K562 (cell line): ENCODE results near the gene RNF150. TPM values are rescaled to one million over a fixed set of nuclear protein-coding genes. Genes with fewer than 3 reads are reported as not detected.

ENCODE experiments used
- ATAC-seq: fragments of 200-7000 bp; cut with Tn5 transposase; 3 replicates; pipeline ENCODE4 v1.9.1; 2020; ENCODE audit warnings: moderate library complexity
- BruUV-seq: library from RNA; stranded (reverse); fragments of 400-500 nt; replicated peaks from 2 replicates; lab custom pipeline; 2021; lab: Mats Ljungman, UMichigan
- CTCF ChIA-PET: fragments of 300-600 bp; formaldehyde crosslinking; extraction: SDS; loops from one replicate; lab custom pipeline; 2021; ENCODE audit warnings: low intra/inter-chr PET ratio; lab: Yijun Ruan, JAX
- POLR2A ChIA-PET: fragments of 300-600, 350-650 bp; sonication (Branson Sonifier 250); formaldehyde crosslinking; extraction: SDS; loops from one replicate; lab custom pipeline; 2021; ENCODE audit warnings: antibody characterized with exemption, inconsistent platforms; lab: Yijun Ruan, JAX
- DNase-seq, 4 experiments: peaks; one replicate each; pipeline versions ENCODE4 v3.0.0 to v3.0.0-alpha.2; 2011 to 2018; ENCODE audit warnings: low spot score in 3 of 4, mixed read lengths in 3 of 4; ENCODE audit errors: extremely low read depth in 1 of 4
- FAIRE-seq: peaks from 2 replicates; lab custom pipeline; 2011; peaks lifted over from hg19 to GRCh38; lab: Jason Lieb, UNC
- H2AFZ ChIP-seq: 2 replicates; pipeline ENCODE4 v1.6.0; 2011; ENCODE audit warnings: low read depth, low read length, control low read depth, inconsistent platforms
- H3K27ac ChIP-seq: fragments of 200-600 bp; 3 replicates; pipeline ENCODE4 v1.8.0; 2011; ENCODE audit warnings: low read depth, mild to moderate bottlenecking, control low read depth, inconsistent platforms, low read length, moderate library complexity, mixed read lengths; ENCODE audit errors: extremely low read depth
- H3K27me3 ChIP-seq, 2 experiments: fragments of 300-600 bp in 1 of 2; 2 replicates in 1 of 2; 3 replicates in 1 of 2; pipeline versions ENCODE4 v1.6.0 to v1.8.0; 2011; ENCODE audit warnings: inconsistent platforms in 2 of 2, low read length in 2 of 2, mild to moderate bottlenecking in 1 of 2, mixed read lengths in 1 of 2, moderate library complexity in 1 of 2; ENCODE audit not compliant: control insufficient read depth in 2 of 2, insufficient read depth in 2 of 2
- H3K36me3 ChIP-seq: fragments of 300-600 bp; 3 replicates; pipeline ENCODE4 v1.8.0; 2011; ENCODE audit warnings: mild to moderate bottlenecking, low read length, inconsistent platforms; ENCODE audit not compliant: control insufficient read depth, insufficient read depth
- H3K4me1 ChIP-seq, 2 experiments: fragments of 200-600 bp in 1 of 2; replicated peaks in 1 of 2; 2 replicates in 1 of 2; 3 replicates in 1 of 2; pipeline versions ENCODE4 v1.5.1 to v1.8.0; 2011; ENCODE audit warnings: inconsistent platforms in 2 of 2, low read length in 2 of 2, mild to moderate bottlenecking in 1 of 2, mixed read lengths in 1 of 2, moderate library complexity in 1 of 2; ENCODE audit not compliant: control insufficient read depth in 2 of 2, insufficient read depth in 2 of 2
- H3K4me2 ChIP-seq: 2 replicates; pipeline ENCODE4 v1.6.1; 2011; ENCODE audit warnings: low read length, control low read depth, inconsistent platforms, mixed read lengths; ENCODE audit not compliant: insufficient read depth
- H3K4me3 ChIP-seq: fragments of 200-600 bp; sonication (generic), shearing (Covaris generic); 2 replicates; pipeline ENCODE4 v1.5.1; 2016; ENCODE audit warnings: control low read depth, inconsistent platforms
- H3K79me2 ChIP-seq: fragments of 200-600 bp; 3 replicates; pipeline ENCODE4 v1.8.0; 2011; ENCODE audit warnings: low read length, inconsistent platforms; ENCODE audit not compliant: control insufficient read depth, insufficient read depth
- H3K9ac ChIP-seq, 2 experiments: 2 replicates each; pipeline versions ENCODE4 v1.6.0 to v1.6.1; 2011; ENCODE audit warnings: low read depth in 2 of 2, low read length in 2 of 2, control low read depth in 1 of 2, inconsistent platforms in 1 of 2, mild to moderate bottlenecking in 1 of 2, mixed read lengths in 1 of 2; ENCODE audit not compliant: insufficient read depth in 1 of 2
- H3K9me1 ChIP-seq: one replicate; pipeline ENCODE4 v1.6.0; 2011; ENCODE audit warnings: inconsistent platforms, mild to moderate bottlenecking, low read length, moderate library complexity; ENCODE audit not compliant: control insufficient read depth, insufficient read depth
- H3K9me3 ChIP-seq: replicated peaks from 2 replicates; pipeline ENCODE4 v1.5.1; 2011; ENCODE audit warnings: low read depth, low read length, inconsistent platforms; ENCODE audit not compliant: control insufficient read depth, insufficient read depth
- H4K20me1 ChIP-seq: replicated peaks from 2 replicates; pipeline ENCODE4 v1.6.1; 2011; ENCODE audit warnings: low read length, inconsistent platforms, mixed read lengths; ENCODE audit not compliant: control insufficient read depth, insufficient read depth
- CHCHD3 ChIP-seq: fragments of 250-450 bp; sonication (Bioruptor Pico); IDR thresholded peaks from 2 replicates; pipeline ENCODE4 v2.1.2; 2022; ENCODE audit warnings: mild to moderate bottlenecking
- FIP1L1 ChIP-seq: fragments of 200-400 bp; formaldehyde crosslinking; IDR thresholded peaks from 2 replicates; pipeline ENCODE4 v1.6.1; 2018; ENCODE audit warnings: mild to moderate bottlenecking, low read depth, low read length; ENCODE audit not compliant: poor library complexity, severe bottlenecking
- HMG20A ChIP-seq: fragments of 450-650 bp; formaldehyde crosslinking; conservative IDR thresholded peaks from 2 replicates; pipeline ENCODE4 v1.4.0; 2020; ENCODE audit warnings: mild to moderate bottlenecking, mixed read lengths
- PRMT5 ChIP-seq: sonication (generic); formaldehyde crosslinking; IDR thresholded peaks from 2 replicates; pipeline ENCODE4 v1.5.0; 2020; ENCODE audit warnings: missing genetic modification reagents
- RBFOX2 ChIP-seq: fragments of 200-400 bp; formaldehyde crosslinking; IDR thresholded peaks from 2 replicates; pipeline ENCODE4 v1.6.1; 2017; ENCODE audit warnings: low read depth, mild to moderate bottlenecking, low read length, moderate library complexity
- RCOR1 ChIP-seq, 2 experiments: IDR thresholded peaks; 2 replicates each; pipeline ENCODE4 v1.6.1; 2012; ENCODE audit warnings: low read depth in 2 of 2, low read length in 2 of 2, borderline replicate concordance in 1 of 2, improper control_type of control experiment in 1 of 2
- SIN3A ChIP-seq, 2 experiments: fragments of 150-350 bp in 1 of 2; IDR thresholded peaks; 2 replicates each; pipeline ENCODE4 v1.6.1; 2011 to 2016; ENCODE audit warnings: borderline replicate concordance in 2 of 2, low read depth in 2 of 2, low read length in 2 of 2, mild to moderate bottlenecking in 2 of 2, moderate library complexity in 2 of 2; ENCODE audit not compliant: control insufficient read depth in 1 of 2
- SOX6 ChIP-seq: fragments of 450-650 bp; IDR thresholded peaks from 2 replicates; pipeline ENCODE4 v1.6.1; 2014; ENCODE audit warnings: mild to moderate bottlenecking
- XRCC3 ChIP-seq: fragments of 450-650 bp; IDR thresholded peaks from 2 replicates; pipeline ENCODE4 v1.6.1; 2017; ENCODE audit warnings: mild to moderate bottlenecking, moderate library complexity
- ZNF134 ChIP-seq: fragments of 250-450 bp; sonication (Bioruptor Pico); conservative IDR thresholded peaks from 2 replicates; pipeline ENCODE4 v1.4.0; 2020
- ZNF316 ChIP-seq: fragments of 450-650 bp; IDR thresholded peaks from 2 replicates; pipeline ENCODE4 v1.6.1; 2016
- ZNF436 ChIP-seq: fragments of 250-450, 450-650 bp; sonication (Bioruptor Pico); formaldehyde crosslinking; IDR thresholded peaks from 2 replicates; pipeline ENCODE4 v1.7.0; 2020; ENCODE audit warnings: mild to moderate bottlenecking
- ZNF507 ChIP-seq: conservative IDR thresholded peaks from 2 replicates; pipeline ENCODE4 v1.6.1; 2017; ENCODE audit warnings: missing genetic modification characterization, missing compliant biosample characterization
- WGBS: fragments of 100-300 bp; shearing (Covaris generic); methylation state at CpG from one replicate; pipeline ENCODE4 v1.1.6; 2016; ENCODE audit warnings: low coverage, mixed read lengths; ENCODE audit not compliant: insufficient coverage; ENCODE audit errors: missing lambda C conversion rate; 5-methylcytosine and 5-hydroxymethylcytosine counted together
- in situ Hi-C: fragments of 300-500 bp; cut with MboI; formaldehyde crosslinking; loops from 4 replicates; pipeline ENCODE4 v1.15.0; 2018; ENCODE audit warnings: inconsistent platforms, mixed read lengths
- intact Hi-C: fragments of 100-400 bp; cut with micrococcal nuclease; formaldehyde crosslinking; loops from 2 replicates; pipeline ENCODE4 v1.14.2; 2022
- polyA plus RNA-seq, 8 experiments: library from polyadenylated mRNA; depleted of rRNA in 4 of 8; stranded (reverse) in 5 of 8; unstranded in 3 of 8; fragments of >200 nt; fragmentation: Nextera tagmentation in 2 of 8; fragmentation: Illumina TruSeq in 1 of 8; extraction: Ambion mirVana in 2 of 8; extraction: Trizol in 1 of 8; gene quantifications; 2 replicates each; pipeline versions ENCODE4 v1.2.1 to v1.2.3, GENCODE V29; 2011 to 2014; ENCODE audit warnings: inconsistent platforms in 1 of 8, missing spikeins in 1 of 8
- total RNA-seq, 7 experiments: library from RNA; depleted of rRNA in 6 of 7; stranded (reverse); fragments of >200 nt in 6 of 7; fragmentation: Illumina TruSeq in 2 of 7; extraction: Trizol in 2 of 7; gene quantifications; 2 replicates each; pipeline versions ENCODE4 v1.2.1 to v1.2.3, GENCODE V29; 2011 to 2021; ENCODE audit warnings: low replicate concordance in 1 of 7
- TF ChIP-seq, protein P1 (sequence below): fragments of 450-650 bp; IDR thresholded peaks from 2 replicates; pipeline ENCODE4 v1.6.1; 2017; ENCODE audit warnings: antibody characterized with exemption

Gene RNF150
- total and polyA plus RNA-seq, 9 of the 15 experiments (the other 6 are each of a cell fraction or from before 2014, with no cell fraction given) = 0.09 TPM; not detected in 8

- ChIA-PET POLR2A (no interaction called here), CTCF (no interaction called here)
- Histone ChIP-seq H3K4me3 (no peak overlapping the region), H3K9ac (no peak overlapping the region), H3K79me2 (no peaks in the 10 kb centered on the region), H4K20me1 (no peaks in the 10 kb centered on the region), H3K27me3 (no peaks in the 10 kb centered on the region), H3K36me3 (no peaks in the 10 kb centered on the region), H3K4me2 (no peak overlapping the region), H3K4me1 (no peaks in the 10 kb centered on the region), H3K27ac (no peak overlapping the region), H3K9me1 (no peaks in the 10 kb centered on the region), H3K9me3 (no peaks in the 10 kb centered on the region), H2AFZ (no peak overlapping the region)
- TF ChIP-seq SOX6 = no peak
- TF ChIP-seq ZNF436 (CRISPR knock-in tag) = no peak
- no peak for TF ChIP-seq SIN3A (IDR thresholded peaks at IDR 0.05; ENCODE audit: borderline replicate concordance in 2 of 2, control insufficient read depth in 1 of 2, low read depth in 2 of 2, low read length in 2 of 2)
- TF ChIP-seq ZNF316 = no peak
- TF ChIP-seq HMG20A (CRISPR knock-in tag) = no peak
- TF ChIP-seq, protein P1, sequence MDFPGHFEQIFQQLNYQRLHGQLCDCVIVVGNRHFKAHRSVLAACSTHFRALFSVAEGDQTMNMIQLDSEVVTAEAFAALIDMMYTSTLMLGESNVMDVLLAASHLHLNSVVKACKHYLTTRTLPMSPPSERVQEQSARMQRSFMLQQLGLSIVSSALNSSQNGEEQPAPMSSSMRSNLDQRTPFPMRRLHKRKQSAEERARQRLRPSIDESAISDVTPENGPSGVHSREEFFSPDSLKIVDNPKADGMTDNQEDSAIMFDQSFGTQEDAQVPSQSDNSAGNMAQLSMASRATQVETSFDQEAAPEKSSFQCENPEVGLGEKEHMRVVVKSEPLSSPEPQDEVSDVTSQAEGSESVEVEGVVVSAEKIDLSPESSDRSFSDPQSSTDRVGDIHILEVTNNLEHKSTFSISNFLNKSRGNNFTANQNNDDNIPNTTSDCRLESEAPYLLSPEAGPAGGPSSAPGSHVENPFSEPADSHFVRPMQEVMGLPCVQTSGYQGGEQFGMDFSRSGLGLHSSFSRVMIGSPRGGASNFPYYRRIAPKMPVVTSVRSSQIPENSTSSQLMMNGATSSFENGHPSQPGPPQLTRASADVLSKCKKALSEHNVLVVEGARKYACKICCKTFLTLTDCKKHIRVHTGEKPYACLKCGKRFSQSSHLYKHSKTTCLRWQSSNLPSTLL = no peak
- no peak for TF ChIP-seq RCOR1 (IDR thresholded peaks at IDR 0.05; ENCODE audit: borderline replicate concordance in 1 of 2, low read depth in 2 of 2, low read length in 2 of 2)
- no peak for TF ChIP-seq XRCC3
- no peak for TF ChIP-seq CHCHD3 (CRISPR knock-in tag)
- no peak for TF ChIP-seq PRMT5 (CRISPR knock-in tag)
- no peak for TF ChIP-seq ZNF134 (CRISPR knock-in tag)
- TF ChIP-seq RBFOX2 = no peak
- no peak for TF ChIP-seq FIP1L1
- TF ChIP-seq ZNF507 (tag) = no peak
- FAIRE-seq (no peak), ATAC-seq (no peak), DNase-seq (no peak)
- WGBS = 0% methylated on average over 3 of the region's 3 CpGs
- in situ Hi-C loops (no loop called here), intact Hi-C loops (no loop called here)
- no TSS peak for BruUV-seq
These were observed 226.0 kb downstream of the RNF150 start for GRCh38 chr4:140906993-140907962.
